Activated naive CD4-positive, alpha-beta T cell treated with Interleukin-2 at 50 U/mL for 16 hours (primary cell): ENCODE measurements around the gene SLC25A29.
A peak's percentile ranks its signal among the peaks of the same experiment; 100 is the strongest.
"Not testable (repeated sequence)": the region's sequence is repeated elsewhere in the genome, so short reads cannot be mapped to it uniquely, and the experiment has no call there.

Experiments used
- DNase-seq: peaks from one replicate; pipeline ENCODE4 v3.0.0-alpha.2; 2020

The SLC25A29 gene

GRCh38 chr14:100330388-100330931 is 24.2 kb upstream of the SLC25A29 start:
- DNase-seq, result no peak

- no peak for DNase-seq
Measured at GRCh38 chr14:100330007-100330344, 23.7 kb upstream of the SLC25A29 start.

- DNase-seq, result no peak
Measured at GRCh38 chr14:100329233-100330006, 23.2 kb upstream of the SLC25A29 start.

GRCh38 chr14:100328495-100329163 is 22.4 kb upstream of the SLC25A29 start:
- DNase-seq, result no peak

- DNase-seq, result no peak
Measured at GRCh38 chr14:100327128-100327527, 20.9 kb upstream of the SLC25A29 start.

- no peak for DNase-seq
Measured at GRCh38 chr14:100325958-100326357, 19.7 kb upstream of the SLC25A29 start.

- DNase-seq, result no peak
Measured at GRCh38 chr14:100325231-100325632, 19.0 kb upstream of the SLC25A29 start.

- no peak for DNase-seq
Measured at GRCh38 chr14:100323942-100324307, 17.7 kb upstream of the SLC25A29 start.

GRCh38 chr14:100323121-100323941 is 17.1 kb upstream of the SLC25A29 start, which contains the start of gene SLC25A47:
SLC25A47 (plus strand) TSS chr14:100323339; CDS start chr14:100323415, 76 bp downstream.
- DNase-seq, result no peak

- no peak for DNase-seq
Measured at GRCh38 chr14:100322138-100322957, 16.1 kb upstream of the SLC25A29 start.

- DNase-seq, result no peak
Measured at GRCh38 chr14:100321473-100322137, 15.4 kb upstream of the SLC25A29 start.

GRCh38 chr14:100320157-100320856 is 14.1 kb upstream of the SLC25A29 start:
- no peak for DNase-seq

- peak; percentile 70 for DNase-seq
Measured at GRCh38 chr14:100317912-100318808, 11.9 kb upstream of the SLC25A29 start.

GRCh38 chr14:100317389-100317788 is 11.1 kb upstream of the SLC25A29 start:
- DNase-seq, result no peak

GRCh38 chr14:100314724-100315123 is 8.5 kb upstream of the SLC25A29 start:
- DNase-seq, result no peak

GRCh38 chr14:100313464-100314230 is 7.4 kb upstream of the SLC25A29 start:
- DNase-seq, result no peak

GRCh38 chr14:100312877-100313400 is 6.7 kb upstream of the SLC25A29 start:
- DNase-seq, result no peak

- not testable (repeated sequence) for DNase-seq
Measured at GRCh38 chr14:100312110-100312876, 6.0 kb upstream of the SLC25A29 start.
